ENCODE results near the gene ALAD.
A peak's percentile ranks its signal among the peaks of the same experiment; 100 is the strongest.
"Not testable (repeated sequence)": the region's sequence is repeated elsewhere in the genome, so short reads cannot be mapped to it uniquely, and the experiment has no call there.

Gene ALAD

DNA sequence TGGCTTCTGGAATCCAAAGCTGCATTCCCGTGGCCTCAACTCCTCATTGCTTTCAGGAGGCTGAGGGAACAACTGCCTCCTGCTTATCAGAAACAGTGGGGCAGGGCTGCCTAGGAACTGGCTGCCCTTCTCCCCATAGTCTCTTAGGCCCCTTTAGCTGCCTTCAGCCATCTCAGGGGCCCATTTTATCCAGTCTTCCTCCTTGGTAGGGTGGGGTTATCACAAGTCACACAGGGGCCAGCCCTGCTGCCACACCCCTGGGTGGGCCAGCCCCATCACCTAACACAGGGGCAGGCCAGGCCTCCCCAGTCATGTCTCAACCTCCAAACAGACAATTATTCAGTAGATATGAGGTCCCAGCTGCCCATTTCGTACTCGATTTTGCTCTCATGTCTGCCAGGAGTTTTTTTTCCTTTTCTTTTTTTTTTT, 3.9 kb downstream of the ALAD start:
- DNase-seq, result no peak

DNA sequence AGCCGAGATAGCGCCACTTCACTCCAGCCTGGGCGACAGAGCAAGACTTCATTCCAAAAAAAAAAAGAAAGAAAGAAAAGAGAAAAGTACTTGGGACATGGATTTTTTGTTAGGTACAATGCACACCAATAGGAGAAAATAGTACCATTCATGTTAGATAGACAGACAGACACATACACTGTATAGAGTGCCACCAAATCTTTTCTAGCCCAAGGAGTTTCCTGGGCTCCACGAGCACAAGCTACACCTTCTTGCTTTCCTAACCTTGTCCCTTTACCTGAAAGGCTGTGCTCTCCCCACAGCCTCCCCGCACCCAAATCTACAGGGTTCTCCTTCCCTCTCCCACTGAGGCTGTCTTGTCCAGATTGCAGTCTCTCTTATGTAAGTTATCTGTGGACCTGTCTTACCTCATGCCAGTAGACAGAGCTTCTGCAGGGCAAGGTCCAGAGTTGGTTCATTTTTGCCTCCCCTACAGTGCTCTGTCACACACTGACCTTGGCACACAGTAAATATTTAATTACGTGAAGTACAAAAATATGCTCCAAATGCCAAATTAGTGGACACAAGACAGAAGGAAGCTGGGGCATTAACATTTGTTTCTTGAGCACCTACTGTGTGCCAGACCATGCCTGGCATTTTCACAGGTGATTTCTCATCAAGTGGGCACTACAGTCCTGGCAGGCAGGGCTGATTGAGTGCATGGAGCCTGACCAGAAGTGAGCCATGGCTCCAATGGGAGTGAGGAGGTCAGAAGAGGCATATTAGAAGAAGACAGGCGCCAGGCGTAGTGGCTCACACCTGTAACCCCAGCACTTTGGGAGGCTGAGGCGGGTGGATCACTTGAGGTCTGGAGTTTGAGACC, 5.9 kb downstream of the ALAD start:
- no peak for DNase-seq

DNA sequence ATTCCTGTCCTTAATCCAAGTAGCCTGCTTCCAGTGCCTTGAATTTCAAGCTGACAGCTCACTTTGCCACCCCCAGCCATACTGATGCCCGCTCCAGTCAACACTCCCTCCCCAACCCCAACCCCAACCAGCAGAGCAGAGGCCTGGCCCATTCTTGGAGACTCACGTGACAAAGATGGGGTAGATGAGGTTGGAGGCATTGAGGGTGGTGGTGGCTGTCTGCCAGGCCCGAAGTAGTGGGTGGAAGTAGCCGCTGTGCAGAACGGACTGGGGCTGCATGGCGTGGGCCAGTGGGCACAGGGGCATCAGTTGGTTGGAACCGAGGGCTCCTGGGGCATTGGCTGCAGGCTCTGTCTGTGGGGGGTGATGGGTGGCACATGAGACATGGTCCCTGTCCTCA, 7.8 kb downstream of the ALAD start:
- DNase-seq, result no peak

DNA sequence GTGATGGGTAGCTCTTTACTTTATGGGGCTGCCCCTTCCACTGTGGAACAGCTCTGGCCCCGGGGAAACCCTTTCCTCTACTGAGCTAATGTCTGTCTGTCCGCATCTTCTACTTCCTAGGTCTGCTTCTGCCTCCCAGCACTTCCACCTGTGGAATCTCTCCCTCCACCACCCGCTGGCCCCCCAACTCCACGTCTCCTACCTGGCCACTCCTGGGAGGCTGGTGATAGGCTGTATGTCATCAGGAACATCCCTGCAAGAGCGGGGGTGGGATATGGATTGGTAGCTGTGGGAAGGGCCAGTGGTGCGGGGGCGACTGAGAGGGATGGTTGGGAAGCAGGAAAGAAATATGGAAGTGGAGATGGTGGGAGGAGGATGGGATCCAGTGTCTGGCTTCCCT, 9.2 kb downstream of the ALAD start:
- DNase-seq, result no peak

DNA sequence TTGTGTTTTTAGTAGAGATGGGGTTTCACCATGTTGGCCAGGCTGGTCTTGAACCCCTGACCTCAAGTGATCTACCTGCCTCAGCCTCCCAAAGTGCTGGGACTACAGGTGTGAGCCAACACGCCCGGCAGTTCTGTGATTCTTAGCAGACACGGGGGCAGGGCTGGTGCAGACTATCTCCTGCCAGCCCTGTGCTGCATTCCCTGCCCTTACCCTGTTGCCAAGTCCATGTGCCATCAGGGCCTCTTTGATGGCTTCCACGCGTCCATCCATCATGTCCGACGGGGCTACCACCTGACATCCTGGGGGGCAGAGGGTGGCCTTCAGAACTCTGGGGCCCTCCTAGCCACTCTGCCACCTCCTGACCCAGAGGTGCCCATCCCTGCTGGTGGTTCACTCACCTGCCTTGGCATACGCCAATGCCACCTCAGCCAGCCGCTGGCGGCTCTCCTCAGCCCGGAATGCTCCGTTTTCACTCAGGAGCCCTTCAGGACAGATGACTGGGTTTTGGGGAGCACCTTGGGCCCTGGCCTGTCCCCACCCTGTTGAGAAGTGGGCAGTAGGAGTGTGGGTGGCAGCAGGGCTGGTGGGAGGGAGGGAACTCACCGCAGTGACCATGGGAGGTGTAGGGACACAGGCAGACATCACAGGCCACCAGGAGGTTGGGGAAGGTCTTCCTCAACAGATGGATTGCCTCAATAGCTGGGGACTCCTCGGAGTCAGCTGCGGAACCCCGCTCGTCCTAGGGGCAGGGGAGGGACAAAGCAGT, 10.7 kb downstream of the ALAD start:
- no peak for DNase-seq

DNA sequence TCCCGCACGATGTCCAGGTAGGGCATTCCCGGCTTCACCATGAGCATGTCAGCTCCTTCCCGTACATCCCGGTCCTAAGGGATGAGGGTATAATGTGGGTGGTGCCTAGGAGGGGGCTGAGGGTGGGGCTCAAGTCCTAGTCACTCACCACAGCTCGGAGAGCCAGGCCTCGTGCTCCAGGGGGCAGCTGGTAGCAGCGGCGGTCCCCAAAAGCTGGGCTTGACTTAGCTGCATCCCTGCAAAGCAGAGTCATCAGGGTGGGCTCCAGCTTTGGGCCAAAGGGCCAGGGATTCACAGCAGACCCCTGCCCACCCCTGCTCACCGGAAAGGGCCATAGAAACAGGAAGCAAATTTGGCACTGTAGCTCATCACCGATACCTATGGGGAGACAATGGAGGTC, 11.6 kb downstream of the ALAD start:
- DNase-seq, result no peak

DNA sequence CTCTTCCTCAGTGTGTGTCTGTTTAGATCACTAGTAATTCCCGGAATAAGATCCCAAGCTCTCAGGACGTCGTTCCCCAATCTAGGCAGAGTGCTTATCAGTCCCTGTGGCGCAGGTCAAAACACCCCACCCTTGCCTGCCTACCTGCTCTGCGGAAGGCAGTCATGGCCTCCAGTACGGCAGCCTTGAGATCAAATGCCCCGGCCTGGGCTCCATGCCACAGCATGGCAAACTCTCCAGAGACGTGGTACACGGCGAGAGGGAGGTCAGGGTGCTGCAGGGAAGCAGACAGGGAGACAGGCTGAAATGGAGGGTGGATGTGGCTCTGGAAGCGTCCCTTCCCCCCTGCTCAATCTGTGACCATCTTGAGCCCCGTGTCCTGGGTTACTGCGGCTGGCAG, 12.3 kb downstream of the ALAD start:
- no peak for DNase-seq

DNA sequence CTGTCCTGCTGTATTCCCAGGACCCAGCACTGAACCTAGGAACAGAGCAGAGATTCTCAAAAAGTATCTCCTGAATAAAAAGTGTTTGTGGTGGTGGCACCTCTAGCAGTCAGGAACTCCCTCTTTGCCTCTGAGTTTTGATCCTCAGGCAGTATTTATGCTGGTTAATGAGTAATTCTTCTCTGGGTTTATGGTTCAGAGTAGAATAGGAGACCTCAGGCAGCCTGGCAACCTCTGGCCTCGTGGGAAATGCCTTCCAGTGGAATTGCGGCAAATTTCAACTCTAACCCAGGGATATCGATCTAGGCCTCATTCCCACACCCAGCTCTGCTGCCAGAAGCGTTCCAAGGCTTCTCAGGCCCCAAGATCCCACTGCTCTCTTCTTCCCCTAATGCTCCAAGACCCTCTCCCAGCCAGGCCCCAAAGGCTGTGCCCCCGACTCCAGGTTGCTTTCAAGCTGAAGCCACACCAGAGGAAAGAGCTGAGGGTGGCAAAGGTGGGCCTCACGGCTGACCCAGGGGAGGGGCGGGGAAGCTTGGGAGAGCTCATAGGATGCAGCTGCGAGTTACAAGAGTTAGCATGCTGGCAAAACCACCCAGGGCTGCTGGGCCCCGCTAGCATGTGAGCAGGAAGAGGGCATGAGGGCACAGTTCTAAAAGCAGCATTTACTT, 13.4 kb downstream of the ALAD start:
- no peak for DNase-seq

DNA sequence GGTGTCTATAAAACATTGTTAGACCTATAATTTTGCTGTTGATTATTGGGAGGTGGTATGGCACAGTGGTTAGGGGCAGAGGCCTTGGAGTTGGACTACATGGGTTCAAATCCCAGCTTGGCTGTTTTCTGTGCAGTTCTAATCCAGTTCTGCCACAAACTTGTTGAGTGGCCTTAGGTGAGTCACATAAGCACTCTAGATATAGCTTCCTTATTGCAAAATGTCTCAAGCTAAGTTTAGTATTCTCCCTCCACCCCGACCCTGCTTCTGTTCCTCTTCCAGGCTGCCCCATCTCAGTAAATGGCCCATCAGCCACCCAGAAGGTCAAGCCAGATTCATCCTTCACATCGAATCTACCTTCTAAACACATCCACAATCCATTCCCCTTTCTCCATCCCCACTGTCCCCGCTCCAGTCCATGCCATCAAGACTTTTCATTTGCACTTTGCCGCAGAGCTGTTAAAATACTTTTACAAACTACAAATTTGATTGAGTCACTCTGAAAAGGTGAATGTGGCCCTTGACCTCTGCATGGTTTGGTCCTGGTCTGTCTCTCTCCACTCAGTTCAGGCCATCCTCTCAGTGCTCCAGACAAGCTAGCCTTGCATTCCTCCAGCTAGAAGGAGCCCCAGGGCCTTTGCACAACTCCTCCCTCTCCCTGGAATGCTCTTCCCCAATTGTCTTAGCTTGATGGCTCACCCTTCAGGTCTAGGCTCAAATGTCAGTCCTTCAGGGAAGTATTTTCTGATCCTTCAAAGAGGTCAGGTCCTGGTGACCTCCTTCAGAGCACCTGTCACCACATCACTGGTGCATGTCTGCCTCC, 14.3 kb downstream of the ALAD start:
- no peak for DNase-seq

DNA sequence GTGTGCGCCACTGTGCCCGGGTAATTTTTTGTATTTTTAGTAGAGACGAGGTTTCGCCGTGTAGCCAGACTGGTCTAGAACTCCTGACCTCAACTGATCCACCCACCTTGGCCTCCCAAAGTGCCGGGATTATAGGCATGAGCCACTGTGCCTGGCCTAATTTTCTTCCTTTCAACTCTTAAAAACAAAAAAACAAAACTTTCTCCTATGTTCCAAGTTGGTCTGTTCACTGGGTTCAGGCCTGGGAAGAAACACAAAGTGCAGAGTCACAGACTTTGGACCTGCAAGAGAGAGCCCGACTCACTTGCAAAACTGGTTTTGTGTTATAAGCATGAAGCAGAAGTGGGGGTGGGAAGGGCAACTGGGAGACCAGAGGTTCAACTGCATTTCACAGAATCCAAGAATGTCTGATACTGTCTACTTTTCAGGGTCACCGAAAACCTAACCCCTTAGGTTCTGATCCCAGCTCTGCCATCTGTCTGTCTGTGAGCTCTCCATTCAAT, 19.1 kb downstream of the ALAD start:
- no peak for DNase-seq

DNA sequence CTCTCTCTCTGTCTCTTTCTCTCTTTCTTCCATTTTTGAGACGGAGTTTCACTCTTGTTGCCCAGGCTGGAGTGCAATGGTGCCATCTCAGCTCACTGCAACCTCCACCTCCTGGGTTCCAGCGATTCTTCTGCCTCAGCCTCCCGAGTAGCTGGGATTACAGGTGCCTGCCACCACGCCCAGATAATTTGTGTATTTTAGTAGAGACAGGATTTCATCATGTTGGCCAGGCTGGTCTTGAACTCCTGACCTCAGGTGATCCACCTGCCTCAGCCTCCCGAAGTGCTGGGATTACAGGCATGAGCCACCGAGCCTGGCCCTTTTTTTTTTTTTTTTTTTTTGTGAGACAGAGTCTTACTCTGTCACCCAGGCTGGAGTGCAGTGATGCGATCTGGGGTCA, 19.6 kb downstream of the ALAD start:
- not testable (repeated sequence) for DNase-seq

DNA sequence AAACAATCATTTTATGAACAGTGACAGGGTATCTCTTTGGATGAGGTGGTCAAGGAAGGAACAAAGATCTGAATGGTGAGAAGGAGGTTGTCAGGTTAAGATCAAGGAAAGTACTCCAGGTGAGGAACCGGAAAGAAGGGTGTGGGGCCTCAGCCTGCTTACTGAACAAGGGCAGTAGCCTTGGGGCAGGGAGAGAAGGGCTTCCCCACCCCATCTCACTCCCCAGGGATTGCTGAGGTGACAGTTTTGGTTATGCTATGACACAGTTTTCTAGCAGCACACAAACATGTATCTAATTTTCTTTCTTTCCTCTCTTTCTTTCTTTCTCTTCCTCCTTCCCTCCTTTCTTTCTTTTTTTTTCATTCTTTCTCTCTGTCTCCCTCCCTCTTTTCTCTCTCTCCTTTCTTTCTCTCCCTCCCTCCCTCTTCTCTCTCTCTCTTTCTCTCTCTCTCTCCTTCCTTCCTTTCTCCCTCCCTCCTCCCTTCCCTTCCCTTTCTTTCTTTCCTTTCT, 20.2 kb downstream of the ALAD start:
- no peak for DNase-seq

DNA sequence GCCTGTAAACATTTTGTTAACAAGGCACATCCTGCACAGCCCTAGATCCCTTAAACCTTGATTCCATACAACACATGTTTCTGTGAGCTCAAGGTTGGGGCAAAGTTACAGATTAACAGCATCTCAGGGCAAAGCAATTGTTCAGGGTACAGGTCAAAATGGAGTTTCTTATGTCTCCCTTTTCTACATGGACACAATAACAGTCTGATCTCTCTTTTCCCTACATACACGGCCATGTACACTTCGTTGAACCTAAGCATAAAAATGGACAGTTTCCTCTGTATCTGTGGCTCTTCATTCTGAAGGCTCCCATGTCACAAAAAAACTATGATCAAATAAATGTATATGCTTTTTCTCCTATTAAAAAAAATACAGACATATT, 21.3 kb downstream of the ALAD start:
- not testable (repeated sequence) for DNase-seq

DNA sequence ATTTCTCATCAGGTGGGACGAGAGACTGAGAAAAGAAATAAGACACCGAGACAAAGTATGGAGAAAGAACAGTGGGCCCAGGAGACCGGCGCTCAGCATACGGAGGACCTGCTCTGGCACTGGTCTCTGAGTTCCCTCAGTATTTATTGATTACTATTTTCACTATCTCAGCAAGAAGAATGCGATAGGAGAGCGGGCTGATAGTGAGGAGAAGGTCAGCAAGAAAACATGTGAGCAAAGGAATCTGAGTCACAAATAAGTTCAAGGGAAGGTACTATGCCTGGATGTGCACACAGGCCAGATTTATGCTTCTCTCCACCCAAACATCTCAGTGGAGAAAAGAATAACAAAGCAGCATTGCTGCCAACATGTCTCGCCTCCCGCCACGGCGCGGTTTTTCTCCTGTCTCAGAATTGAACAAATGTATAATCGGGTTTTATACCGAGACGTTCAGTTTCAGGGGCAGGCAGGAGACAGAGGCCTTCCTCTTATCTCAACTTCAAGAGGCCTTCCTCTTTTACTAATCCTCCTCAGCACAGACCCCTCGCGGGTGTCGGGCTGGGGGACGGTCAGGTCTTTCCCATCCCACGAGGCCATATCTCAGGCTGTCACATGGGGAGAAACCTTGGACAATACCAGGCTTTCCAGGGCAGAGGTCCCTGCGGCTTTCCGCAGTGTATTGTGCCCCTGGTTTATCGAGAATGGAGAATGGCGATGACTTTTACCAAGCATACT, 21.8 kb downstream of the ALAD start:
- not testable (repeated sequence) for DNase-seq

DNA sequence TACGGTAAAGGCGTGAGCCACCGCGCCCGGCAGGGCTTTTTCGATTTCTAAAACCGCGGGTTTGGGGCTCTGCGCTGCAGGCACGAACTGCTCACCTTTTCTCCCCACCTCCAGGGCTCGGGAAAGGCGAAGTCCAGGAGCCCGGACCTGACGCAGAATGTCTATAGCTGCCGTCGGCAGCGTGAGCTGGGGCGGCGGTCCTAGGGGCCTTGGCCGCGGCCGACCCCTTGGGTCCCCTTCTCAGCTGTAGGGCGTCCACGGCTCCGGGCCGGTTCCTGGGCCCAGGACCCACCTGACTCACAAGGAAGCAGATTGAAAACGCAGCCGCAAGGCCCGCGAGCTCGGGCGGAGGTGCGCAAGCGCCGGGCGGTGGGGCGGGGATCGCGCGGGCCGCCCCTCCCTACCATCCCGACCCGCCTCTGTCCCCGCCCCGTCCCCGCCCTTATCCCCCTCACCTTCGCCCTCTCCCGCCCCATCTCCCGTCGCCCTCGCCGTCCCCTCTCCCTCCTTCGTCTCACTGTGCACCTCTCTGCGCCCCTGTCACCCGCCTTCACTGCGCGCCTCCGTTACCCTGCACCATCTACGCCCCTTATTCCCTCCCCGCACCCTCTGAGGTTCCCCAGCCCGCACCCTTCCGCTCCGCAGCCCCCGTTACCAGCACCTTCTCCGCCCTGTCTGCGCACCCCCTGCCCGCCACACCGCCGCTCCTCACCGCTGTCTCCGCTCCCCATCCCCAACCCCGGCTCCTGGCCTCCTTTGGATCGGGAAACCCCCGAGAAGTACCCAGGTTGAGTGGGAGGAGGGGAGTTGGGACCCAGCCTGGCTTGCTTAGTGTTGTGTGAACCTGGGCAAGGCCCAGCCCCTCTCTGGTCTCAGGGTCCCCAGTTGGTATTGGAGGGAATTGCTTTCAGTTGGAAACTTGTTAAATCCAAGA, 24.2 kb downstream of the ALAD start, which contains the start of gene HDHD3:
Gene HDHD3, minus strand, starts transcription at position 353 of the 934 bp plus-strand sequence. CDS start 2,632 bp downstream, outside the sequence.
- DNase-seq, result peak; percentile 50 to 63

DNA sequence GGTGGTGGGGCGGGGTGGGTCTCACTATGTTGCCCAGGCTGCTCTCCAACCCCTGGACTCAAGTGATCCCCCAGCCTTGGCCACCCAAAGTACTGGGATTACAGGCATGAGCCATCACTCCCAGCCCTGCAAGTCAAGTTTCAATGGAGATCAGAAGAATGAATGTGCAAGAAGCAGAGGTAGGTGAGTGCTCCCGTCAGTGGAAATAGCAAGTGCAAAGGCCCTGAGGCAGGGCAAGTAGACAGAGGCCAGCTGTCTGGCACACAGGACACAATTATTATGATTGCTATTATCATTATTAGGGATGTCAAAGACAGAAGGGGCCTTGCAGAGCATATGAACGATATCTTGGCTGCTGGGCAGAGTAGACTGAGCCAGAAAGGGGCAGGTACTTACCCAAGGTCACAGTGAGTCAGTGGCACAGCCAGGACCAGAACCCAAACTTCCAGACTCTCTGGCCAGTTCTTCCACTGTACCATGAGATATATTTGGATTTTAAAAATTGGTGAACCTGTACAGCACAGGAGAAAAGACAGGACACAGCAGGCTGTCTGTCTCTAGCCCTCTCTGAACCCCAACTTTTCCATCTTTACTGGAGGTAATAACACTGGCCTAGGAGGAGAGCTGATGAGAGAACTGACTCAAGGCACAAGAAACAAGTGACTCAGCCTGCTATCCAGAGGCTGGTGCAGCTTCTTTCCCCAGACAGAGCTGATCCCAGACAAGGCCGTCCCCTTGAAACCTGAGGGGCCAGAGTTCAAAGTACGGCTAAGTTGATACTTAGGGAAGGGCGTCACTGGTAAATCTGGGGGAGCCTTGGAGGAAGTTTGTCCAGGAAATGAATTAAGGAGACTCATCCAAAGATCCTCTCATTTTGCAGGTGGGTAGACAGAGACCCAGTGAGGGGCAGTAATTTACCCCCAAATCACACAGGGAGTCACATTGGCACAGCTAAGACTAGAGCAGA, 25.7 kb downstream of the ALAD start:
- DNase-seq, result no peak

DNA sequence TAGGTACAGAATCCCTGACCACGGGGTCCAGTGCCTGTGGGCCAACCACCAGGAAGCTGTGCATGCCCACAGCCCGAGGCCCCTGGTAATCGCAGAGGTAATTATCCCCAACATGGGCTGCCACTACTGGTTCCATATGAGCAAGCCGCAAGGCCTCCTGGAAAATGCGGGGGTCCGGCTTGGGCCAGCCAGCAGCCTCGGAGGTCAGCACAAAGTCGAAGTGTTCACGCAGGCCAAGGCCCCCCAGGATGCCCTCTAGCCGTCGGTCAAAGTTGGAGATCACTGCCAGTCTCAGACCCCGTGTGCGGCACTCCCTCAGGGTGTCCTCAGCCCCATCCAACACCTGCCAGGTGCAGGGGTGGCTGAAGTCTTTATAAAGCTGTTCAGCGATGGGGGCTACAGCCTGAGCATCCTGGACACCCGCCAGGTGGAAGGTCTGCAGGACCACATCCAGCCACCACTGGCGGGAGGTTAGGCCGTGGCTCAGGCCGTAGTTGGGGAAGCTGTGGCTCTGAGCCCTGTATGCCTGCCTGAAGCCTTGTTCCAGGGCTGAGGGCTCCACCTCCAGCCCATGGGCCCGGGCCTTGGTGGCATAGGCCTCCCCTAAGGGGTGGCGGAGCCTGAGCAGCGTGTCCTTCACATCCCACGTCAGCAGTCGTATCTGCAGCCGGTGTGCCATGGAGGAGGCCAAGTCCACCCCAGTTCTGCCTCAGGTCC, 27.2 kb downstream of the ALAD start:
- DNase-seq, result no peak

DNA sequence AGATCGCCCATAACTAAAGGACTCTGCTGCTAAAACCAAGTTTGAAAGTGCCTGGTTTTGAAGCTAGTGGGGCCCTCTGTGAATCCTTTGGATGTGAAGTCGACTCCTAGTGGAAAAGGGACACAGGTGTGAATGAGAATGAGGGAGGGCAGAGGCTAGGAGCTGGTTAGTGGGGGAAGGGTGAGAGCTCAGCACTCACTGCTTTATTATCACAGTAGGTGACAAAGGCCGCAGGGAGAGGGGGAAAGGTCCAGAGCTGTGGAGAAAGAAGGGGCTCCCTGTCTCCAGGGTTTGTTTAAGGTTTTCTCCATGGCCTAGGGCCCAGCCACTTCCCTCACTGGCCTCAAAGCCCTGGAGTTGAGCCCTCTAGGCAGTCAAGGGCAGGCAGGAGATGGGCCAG, 27.8 kb downstream of the ALAD start:
- no peak for DNase-seq
